Effector CD4-positive, alpha-beta T cell (primary cell): ENCODE results near the gene TRIM33.
"Not testable (repeated sequence)": the region's sequence is repeated elsewhere in the genome, so short reads cannot be mapped to it uniquely, and the experiment has no call there.

Source experiments
- DNase-seq: peaks from one replicate; pipeline ENCODE4 v3.0.0-alpha.2; 2020

The TRIM33 gene

DNA sequence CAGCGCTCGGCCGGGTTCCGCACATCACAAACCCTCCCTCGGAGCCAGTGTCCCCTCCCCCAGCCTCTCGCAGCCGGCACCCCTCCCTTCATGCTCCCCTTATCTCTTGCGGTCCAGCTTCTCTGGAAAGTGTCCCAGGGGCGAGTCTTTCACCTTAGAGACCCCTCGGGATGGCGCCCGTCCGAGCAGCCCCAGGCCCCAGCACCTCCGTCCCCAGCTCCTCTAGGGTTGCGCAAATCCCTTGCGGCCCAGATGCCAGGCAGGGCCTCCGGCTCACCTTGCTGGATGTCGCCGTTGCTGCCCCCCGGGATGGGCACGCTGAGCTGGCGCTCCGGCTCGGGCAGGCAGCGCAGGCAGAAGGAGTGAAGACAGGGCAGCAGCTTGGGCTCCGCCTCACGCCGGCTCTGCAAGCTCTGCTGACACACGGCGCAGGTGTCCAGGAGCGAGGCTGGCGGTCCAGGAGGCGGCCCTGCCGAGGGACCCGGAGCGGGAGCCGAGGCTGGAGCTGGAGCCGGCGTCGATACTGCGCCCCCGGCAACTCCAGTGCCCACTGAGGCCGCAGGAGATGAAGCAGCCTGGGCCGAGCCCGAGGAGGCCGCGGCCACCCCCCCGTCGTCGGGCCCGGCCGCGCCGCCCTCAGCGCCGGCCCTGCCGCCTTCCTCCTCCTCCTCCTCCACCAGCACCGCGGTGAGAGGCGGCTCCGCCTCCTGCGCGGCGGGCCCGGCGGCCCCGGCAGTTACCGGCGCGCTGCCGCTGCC is 550 bp downstream of the TRIM33 start:
- peak; percentile 40 for DNase-seq

DNA sequence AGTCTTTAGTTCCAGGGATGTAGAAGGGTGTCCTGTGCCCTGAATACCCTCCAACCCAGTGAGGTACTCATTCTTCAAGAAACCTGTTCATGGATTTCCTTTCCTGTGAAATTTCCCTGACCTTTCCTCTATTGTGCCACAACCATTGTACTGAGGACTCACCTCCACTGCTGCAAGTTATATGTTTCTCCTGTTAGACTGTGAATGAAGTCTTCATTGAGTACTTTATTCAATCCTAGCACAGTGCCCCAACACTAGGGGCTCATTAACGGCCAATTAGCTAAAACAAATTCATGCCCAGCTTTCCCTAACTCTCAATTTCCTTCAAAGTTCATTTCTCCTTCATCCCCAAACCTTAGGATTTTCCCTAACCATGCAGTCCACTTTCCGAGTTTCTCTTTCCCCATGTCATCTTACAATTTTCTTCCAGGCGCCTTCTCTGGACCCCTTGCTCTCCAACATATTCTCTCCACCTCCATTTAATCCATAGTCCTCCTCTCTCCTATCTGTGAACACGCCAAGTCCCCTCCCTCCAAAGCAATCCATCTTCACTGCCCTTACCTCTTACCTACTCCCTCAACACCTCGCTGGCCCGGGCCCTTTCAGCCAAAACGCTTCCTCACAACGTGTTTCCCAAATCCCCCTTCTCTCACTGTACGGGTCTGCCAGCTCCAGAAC is 1.3 kb downstream of the TRIM33 start:
- no peak for DNase-seq

DNA sequence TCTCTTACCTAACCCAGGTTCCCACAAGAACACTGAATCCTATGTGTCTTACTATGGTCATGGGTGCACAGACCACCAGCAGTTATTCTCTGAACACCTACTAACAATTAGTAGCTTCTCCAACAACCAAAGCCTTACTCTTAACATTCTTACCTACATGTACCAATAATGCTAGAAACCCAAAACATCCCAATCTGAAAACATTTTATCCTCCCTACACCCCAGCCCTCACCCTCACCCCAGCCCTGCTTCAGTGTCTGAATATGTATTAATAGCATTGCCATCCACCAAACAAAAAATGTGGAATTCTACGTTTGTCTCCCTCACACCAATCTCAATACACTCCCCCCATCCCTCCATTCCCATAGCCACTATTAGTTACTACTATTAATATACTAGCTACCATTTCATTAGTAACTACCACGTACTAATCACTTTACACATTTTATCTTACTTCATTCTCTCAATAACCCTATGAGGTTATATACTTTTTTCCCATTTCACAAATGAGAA is 2.6 kb downstream of the TRIM33 start:
- DNase-seq, result no peak

DNA sequence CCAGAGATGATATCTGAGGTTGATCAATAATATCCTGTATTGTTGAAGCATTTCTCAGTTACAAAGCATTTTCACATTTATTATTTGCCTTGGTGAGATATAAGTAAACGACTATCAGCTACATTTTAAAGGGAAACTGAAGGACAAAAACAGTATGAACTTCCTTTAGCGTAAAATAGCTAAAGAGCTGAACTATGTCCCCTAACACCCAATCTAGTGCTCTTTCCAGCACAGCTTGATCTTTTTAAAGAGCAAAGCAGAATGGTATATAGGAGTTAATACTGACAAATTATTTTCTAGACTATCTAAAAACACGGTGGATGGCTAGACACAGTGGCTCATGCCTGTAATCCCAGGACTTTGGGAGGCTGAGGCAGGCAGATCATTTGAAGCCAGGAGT is 3.5 kb downstream of the TRIM33 start:
- DNase-seq, result no peak

DNA sequence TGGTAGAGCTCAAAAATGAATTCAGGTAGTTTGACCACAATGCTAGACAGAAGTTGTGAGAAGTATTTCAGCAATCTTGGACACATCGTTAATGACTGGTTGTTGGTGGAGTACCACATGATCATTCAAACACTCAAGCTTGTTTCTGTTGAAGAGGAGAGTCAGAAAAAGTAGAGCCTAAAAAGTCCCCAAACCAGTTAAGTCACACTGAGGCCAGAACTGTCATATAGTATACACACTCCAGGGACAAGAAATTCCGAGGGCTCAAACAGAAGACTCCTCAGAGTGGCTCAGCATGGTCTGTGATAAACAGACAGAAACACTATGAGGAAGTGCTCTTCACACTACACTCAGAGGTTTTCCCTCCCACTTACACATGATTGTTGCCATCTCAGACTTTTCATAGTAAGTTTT is 5.8 kb downstream of the TRIM33 start:
- DNase-seq, result no peak

DNA sequence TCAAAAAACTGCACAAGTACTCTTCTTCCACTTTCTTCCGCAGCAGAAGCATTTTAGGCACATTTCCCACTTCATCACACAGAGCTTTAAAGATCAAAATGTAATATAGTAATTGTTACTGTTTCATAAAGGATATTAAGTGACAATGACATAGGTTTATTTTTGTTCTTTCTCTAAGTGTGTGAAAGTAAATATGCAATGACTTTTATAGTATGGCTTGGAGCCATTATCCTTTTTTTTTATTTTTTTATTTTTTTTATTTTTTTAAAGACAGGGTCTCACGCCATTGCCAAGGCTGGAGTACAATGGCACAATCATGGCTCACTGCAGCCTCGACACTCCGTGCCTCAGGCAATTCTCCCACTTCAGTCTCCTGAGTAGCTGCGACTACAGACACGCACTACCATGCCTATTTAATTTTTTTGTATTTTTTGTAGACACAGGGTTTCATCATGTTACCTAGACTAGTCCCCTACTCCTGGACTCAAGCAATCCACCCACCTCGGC is 7.0 kb downstream of the TRIM33 start:
- no peak for DNase-seq

DNA sequence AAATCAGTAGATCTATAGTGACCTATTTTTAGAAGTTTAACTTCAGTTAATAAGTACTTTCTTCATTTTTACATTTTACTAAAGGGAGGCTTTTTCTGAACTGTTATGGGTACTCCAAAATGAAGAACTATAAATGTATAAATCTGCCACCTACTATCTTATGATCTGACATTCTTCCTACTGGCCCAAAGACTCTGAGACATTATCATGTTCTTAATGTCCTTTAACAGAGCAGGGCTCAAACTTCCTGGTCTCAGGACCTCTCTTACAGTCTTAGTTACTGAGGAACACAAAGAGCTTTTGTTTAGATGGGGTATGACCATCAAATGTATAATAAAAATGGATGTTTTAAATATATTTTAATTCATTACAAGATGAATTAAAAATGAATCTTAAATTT is 8.9 kb downstream of the TRIM33 start:
- DNase-seq, result no peak

DNA sequence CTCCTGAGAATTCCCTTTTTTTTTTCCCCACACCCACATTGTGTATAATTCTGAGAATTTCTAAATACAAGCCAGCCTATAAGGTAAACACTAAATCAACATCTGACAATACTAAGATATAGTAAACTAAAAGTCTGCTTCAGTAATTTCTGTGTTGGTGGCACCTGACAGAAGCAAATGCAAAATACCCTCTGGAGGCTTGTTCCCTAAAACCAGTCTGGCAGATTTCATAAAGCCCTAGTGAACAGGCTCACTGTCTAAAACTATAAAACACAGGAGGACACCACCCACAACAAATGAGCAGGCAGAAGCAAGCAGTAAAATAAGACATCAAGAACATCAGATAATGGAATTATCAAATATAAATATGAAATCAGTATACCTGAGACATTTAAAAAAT is 11.5 kb downstream of the TRIM33 start:
- DNase-seq, result no peak

DNA sequence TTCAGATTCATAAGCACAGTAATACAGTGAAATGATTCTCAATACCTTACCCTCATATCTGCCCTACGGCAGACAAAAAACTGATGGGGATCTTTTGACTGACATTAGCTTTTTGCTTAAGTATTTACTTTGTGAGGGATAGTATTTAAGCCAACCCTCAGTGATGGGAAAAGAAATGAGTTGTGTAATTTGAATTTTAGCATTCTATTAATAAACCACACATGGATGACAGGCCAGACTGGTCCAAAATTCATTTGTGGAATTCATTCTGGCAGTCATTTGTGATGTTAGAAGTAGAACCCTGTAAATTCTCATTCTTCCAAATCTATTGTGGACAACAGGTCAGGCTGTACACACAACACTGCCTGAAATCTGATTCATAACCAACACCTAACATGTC is 14.9 kb downstream of the TRIM33 start:
- DNase-seq, result no peak

DNA sequence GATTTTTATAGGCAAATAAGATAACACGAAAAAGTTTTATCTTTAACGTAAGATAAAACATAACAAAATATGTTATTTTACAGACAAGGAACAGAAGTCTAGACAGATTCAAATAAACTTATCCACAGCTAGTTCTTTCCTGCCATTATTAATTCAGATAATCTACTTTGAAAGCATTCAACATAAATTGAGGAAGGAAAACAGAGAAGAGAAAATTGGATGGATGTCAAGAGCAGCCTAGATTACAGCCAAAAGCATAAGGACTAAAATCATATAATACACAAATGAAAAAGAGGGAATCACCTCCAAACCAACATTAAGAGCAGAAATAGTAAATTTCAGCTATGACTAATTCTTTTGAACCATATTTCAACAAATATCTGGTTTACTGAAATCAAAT is 15.5 kb downstream of the TRIM33 start:
- no peak for DNase-seq

DNA sequence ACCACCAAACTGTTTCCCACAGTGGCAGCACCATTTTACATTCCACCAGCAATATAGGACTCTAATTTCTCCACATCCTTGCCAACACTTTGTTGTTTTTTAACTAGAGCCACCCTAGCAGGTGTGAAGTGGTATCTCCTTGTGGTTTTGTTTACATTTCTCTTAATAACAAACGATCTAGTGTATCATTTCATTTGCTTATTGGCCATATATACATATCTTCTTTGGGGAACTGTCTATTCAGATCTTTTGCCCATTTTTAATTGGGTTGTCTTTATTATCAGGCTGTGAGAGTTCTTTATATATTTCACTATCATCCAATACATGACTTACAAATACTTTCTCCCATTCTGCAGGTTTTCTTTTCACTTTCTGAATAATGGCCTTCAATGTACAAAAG is 18.0 kb downstream of the TRIM33 start:
- no peak for DNase-seq

DNA sequence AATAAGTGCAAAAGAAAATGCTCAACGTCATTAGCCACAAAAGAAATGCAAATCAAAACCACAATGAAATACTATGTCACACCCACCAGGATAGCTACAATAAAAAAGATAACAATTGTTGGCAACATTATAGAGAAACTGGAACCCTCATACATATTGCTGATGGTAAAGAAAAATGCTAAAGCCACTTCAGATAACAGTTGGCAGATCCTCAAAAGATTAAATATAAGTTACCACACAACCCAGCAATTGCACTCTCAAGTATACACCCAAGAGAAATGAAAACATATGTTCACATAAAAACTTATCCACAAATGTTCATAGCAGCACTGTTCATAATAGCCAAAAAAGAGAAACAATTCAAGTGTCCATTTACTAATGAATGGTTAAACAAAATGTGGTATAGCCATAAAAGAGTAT is 20.7 kb downstream of the TRIM33 start:
- DNase-seq, result no peak

DNA sequence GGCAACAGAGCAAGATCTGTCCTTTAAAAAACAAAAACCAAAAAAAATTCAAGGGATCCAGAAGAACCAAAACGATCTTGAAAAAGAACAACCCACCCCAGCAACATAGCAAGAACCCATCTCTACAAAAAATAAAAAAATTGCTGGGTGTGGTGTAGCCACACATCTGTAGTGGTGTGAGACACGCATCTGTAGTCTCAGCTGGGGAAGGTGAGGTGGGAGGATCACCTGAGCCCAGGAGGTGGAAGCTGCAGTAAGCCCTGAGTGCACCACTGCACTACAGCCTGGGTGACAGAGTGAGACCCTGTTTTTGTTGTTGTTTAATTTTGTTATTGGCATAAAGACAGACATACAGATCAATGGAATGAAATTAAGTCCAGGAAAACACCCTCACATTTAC is 22.3 kb downstream of the TRIM33 start:
- no peak for DNase-seq

DNA sequence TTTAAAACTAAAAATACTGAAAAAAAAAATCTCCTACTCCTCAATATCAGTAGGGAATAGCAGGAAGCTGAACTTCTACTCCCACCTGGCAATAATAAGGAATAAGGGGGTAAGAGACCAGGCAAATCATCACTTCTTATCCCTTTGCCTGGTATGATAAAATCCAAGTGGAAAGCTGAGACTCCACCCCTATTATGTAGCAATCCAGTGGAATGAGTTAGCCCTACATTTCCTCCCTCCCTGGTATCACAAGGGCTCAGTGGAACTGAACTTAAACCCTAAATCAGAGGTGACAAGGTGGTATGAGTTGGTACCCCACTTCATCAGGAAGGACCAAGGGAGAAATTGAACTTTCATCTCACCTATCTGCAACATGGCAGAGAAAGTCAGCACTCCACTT is 25.7 kb downstream of the TRIM33 start:
- no peak for DNase-seq

DNA sequence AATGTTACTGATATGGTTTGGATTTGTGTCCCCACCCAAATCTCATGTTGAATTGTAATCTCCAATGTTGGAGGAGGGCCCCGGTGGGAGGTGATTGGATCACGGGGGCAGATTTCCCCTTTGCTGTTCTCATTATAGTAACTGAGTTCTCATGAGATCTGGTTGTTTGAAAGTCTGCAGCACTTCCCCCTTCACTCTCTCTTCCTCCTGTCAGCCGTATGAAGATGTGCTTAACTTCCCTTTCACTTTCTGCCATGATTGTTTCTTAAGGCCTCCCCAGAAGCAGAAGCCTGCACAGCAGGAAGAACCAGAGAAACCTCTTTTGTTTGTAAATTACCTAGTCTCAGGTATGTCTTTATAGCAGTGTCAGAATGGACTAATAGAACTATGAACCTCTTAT is 28.4 kb downstream of the TRIM33 start:
- no peak for DNase-seq

DNA sequence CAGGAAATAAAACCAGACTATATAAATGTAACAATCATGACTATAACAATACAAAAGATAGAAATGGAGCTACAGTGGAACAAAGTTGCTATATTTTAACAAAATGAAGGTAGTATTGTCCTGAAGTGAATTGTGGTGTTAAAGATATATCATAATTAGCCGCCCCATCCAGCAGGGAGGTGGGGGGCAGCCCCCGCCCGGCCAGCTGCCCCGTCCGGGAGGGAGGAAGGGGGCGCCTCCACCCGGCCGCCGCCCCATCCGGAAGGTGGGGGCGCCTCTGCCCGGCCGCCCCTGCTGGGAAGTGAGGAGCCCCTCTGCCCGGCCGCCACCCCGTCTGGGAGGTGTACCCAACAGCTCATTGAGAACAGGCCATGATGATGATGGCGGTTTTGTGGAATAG is 31.4 kb downstream of the TRIM33 start:
- not testable (repeated sequence) for DNase-seq

DNA sequence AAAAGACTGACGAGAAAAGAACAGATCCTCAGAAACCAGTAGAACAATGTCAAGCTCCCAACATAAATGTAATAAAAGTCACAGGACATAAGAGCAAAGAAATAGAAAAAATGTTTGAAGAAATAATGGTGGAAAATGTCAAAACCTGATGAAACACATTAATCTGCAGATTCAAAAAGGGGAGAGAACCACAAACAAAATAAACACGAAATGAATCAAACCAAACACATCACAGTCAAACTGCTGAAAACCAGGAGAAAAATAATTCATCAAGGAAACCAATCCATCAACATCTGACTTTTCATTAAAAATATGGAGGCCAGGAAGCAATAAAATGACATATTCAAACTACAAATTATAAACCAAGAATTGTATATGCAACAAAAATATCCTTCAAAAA is 31.9 kb downstream of the TRIM33 start:
- DNase-seq, result no peak

DNA sequence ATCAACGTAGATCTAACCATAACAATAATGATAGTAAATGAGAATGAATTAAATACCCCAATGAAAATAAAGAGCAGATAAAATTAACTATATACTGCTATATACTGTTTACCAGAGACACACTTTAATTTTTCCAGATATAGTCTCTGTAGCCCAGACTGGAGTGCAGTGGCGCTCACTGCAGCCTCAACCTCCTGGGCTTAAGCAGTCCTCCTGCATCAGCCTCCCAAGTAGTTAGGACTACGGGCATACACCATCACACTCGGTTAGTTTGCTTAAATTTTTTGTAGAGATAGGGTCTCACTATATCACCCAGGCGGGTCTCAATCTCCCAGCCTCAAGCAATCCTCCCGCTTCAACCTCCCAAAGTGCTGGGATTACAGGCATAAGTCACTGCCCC is 37.2 kb downstream of the TRIM33 start:
- DNase-seq, result no peak

DNA sequence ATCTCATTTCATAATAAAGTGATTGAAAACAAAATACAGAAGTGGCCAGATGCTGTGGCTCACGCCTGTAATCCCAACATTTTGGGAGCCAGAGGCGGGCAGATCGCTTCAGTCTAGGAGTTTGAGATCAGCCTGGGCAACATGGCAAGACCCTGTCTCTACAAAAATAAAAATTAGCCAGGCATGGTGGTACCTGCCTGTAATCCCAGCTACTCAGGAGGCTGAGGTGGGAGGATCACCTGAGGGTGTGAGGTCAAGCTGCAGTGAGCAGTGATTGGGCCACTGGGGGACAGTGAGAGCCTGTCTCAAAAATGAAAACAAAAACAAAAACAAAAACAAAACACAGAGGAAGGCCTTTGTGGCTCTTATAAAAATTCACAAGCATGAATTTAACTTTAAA is 38.6 kb downstream of the TRIM33 start:
- DNase-seq, result no peak

DNA sequence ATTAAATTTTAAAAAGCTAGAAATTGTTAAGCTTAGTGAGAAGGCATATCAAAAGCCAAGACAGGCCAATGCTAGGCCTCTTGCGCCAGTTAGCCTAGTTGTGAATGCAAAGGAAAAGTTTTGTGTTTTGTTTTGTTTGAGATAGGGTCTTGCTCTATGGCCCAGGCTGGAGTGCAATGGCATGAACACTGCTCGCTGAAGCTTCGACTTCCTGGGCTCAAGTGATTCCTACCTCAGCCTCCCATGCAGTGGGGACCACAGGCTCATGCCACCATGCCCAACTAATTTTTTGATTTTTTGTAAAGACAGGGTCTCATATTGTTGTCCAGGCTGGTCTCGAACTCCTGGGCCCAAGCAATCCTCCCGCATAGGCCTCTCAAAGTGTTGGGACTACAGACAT is 40.3 kb downstream of the TRIM33 start:
- no peak for DNase-seq

DNA sequence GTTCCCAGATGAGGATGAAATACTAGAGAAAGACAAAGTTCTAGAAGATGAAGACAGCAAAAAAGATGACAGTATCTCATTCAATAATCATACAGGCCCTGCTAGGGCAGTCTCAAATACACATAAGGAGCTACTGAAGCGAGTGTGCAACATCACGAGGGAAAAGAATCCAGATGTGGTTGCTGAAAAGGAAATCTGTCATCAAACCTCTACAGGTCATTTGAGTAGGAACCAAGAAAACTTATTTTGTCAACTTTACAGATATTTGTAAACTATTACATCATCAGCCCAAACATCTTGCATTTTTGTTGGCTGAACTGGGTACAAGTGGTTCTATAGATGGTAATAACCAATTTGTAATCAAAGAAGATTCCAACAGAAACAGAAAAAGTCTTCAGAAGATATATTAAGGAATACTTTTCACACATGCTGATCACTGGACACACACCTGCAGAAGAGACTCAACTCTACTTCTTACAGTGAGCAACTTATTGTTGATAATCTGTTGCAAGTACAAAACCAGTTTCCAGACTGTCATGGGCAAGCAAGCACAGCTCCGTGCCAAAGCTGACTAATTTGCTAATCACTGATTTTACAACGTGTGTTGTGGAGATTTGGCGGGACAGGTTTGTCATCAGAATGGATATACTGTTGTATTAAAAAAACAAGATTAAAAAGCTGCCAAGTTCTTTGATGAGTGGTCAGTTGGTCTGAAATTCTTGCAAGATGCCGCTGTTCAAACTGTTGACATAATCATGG is 42.1 kb downstream of the TRIM33 start:
- DNase-seq, result no peak

DNA sequence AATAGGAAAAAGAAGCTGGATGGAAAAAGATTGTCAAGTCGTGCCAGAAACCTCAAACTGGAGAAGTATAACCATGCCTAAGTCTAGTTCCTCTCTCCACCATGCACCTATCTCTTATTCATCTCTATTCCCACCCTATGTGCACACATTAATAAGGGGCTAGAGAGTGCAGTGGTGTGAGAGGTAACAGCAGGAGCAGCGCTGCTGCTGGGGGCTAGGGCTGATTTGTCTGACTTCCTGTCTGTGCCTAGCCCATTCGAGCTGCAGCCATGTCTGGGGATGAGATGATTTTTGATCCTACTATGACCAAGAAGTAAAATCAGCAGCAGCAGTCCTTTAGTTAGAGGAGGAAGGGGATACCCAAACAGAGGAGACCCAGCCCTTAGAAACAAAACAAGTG is 43.0 kb downstream of the TRIM33 start:
- no peak for DNase-seq

DNA sequence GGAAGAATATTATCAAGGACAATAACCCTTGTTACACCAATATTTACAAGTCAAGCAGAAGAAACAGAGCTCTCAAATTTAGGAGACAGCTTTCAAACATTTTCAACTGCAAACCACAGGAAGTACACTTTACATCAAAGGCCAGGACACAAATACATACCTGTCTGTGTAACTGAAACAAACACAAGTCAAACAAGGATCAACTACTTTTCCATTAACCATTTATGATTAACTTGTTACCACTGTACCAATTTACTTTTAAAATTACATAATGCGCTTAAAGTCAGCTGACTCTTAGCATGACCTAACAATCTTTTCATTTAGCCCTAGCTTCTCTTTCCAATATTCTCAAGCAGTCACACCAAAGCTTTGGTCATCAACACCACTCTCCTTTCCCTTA is 43.5 kb downstream of the TRIM33 start:
- no peak for DNase-seq
